ENCODE results near the gene MS4A12. TPM values are rescaled to one million over a fixed set of nuclear protein-coding genes. Genes with fewer than 3 reads are reported as not detected.

The MS4A12 gene
- total RNA-seq, 1 experiment from 2014 or later, result not detected

GRCh38 chr11:60502221-60502775 is 9.7 kb downstream of the MS4A12 start:
- Mint-ChIP-seq H3K27me3 (ENCODE audit: low read depth) (no peaks in the 10 kb centered on the region), H3K4me3 (no peak overlapping the region), H3K36me3 (ENCODE audit: insufficient read depth in 1 of 3, low read depth in 3 of 3) (peaks cover 0 to 8% (median 5%) of the 10 kb centered on the region in 3 experiments; a peak in 4 of 7 replicates), H3K27ac (peak overlapping the region in 1 of 3 experiments; percentile 62; a peak in 2 of 7 replicates), H3K4me1 (peaks cover 52 to 53% of the 10 kb centered on the region in 2 experiments), H3K9me3 (peaks cover 3 to 6% of the 10 kb centered on the region in 2 experiments; a peak in 3 of 5 replicates)
- Histone ChIP-seq H2AFZ (ENCODE audit: low read length) (no peak overlapping the region), H3K18ac (ENCODE audit: insufficient read length, low read depth, low read length) (no peak overlapping the region), H3T11ph (ENCODE audit: low read length) (peak overlapping the region; percentile 67), H2BK20ac (ENCODE audit: low read depth, low read length, poor library complexity, severe bottlenecking) (no peak overlapping the region), H3K4me2 (ENCODE audit: insufficient read depth, insufficient read length, low read length) (no peak overlapping the region), H3K4ac (ENCODE audit: low read depth, low read length) (no peak overlapping the region), H2BK5ac (ENCODE audit: insufficient read length, low read length) (no peak overlapping the region), H3K27ac (ENCODE audit: insufficient read length, low read depth, low read length) (no peak overlapping the region), H4K8ac (replicated peaks; ENCODE audit: insufficient read length, low read depth, low read length) (no peak overlapping the region), H2AK5ac (ENCODE audit: insufficient read length, low read length) (peak overlapping the region; percentile 23), H3K9me3 (ENCODE audit: control insufficient read depth, low read depth, low read length) (no peaks in the 10 kb centered on the region), H3K14ac (ENCODE audit: insufficient read depth, low read length) (no peak overlapping the region), H4K5ac (ENCODE audit: insufficient read length, low read depth, low read length) (no peak overlapping the region), H3K9ac (ENCODE audit: extremely low read depth, insufficient read length, low read length) (no peak overlapping the region), H3K27me3 (ENCODE audit: insufficient read depth, low read length) (no peaks in the 10 kb centered on the region), H3K4me1 (ENCODE audit: insufficient read depth, low read length) (peaks cover 3% of the 10 kb centered on the region; the same call in 1 of the 2 replicates), H3K79me1 (ENCODE audit: insufficient read depth, low read depth, low read length, poor library complexity, severe bottlenecking) (no peaks in the 10 kb centered on the region), H4K20me1 (ENCODE audit: control insufficient read depth, insufficient read depth, insufficient read length) (no peaks in the 10 kb centered on the region), H4K91ac (ENCODE audit: insufficient read length, low read depth, low read length) (no peak overlapping the region), H2BK12ac (ENCODE audit: insufficient read length, low read depth, low read length) (no peak overlapping the region), H2BK120ac (ENCODE audit: low read depth, low read length, poor library complexity, severe bottlenecking) (no peak overlapping the region), H3K56ac (ENCODE audit: insufficient read length, low read depth, low read length) (no peak overlapping the region), H2BK15ac (ENCODE audit: low read depth, low read length) (no peak overlapping the region), H3K23ac (ENCODE audit: insufficient read length, low read depth, low read length) (no peak overlapping the region), H3K79me2 (ENCODE audit: insufficient read depth, low read length) (no peaks in the 10 kb centered on the region), H3K23me2 (ENCODE audit: insufficient read length, low read depth, low read length, poor library complexity, severe bottlenecking) (no peaks in the 10 kb centered on the region)
- WGBS (ENCODE audit: extremely low coverage, insufficient read length, low lambda C conversion rate), result no CpG with 5 or more reads among the region's 3 CpGs
- TF ChIP-seq, protein P1, sequence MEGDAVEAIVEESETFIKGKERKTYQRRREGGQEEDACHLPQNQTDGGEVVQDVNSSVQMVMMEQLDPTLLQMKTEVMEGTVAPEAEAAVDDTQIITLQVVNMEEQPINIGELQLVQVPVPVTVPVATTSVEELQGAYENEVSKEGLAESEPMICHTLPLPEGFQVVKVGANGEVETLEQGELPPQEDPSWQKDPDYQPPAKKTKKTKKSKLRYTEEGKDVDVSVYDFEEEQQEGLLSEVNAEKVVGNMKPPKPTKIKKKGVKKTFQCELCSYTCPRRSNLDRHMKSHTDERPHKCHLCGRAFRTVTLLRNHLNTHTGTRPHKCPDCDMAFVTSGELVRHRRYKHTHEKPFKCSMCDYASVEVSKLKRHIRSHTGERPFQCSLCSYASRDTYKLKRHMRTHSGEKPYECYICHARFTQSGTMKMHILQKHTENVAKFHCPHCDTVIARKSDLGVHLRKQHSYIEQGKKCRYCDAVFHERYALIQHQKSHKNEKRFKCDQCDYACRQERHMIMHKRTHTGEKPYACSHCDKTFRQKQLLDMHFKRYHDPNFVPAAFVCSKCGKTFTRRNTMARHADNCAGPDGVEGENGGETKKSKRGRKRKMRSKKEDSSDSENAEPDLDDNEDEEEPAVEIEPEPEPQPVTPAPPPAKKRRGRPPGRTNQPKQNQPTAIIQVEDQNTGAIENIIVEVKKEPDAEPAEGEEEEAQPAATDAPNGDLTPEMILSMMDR (conservative IDR thresholded peaks at IDR 0.05), result no peak
- no peak for DNase-seq

Data from H9 (cell line).